Measurements from ENCODE around the gene STK32B.

DNA sequence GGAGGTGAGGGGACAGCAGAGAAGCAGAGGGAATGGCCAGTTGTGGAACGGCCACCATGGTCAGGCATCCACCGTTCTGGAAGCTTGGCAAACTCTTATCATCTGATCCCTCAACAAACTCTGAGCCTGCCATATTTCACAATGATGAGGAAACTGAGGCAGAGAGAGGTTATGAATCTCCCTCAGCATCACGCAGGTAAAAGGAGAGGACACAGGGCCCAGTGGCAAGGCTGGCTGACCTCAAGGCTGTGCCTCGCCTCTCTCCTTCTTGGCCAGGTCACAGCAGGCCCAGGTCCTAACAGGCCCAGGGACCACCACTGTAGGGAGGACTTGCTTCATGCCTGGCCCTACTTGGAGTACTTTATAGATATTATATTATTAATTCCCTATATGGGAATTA lies 414.2 kb downstream of the STK32B start:
- TF ChIP-seq RAD21 (IDR thresholded peaks at IDR 0.05 in 1 of 2, conservative IDR thresholded peaks at IDR 0.05 in 1 of 2; ENCODE audit: low read depth in 2 of 2, low read length in 2 of 2) (no peak), POLR2AphosphoS5 (IDR thresholded peaks at IDR 0.05; ENCODE audit: low read depth, low read length) (no peak), KDM1A (IDR thresholded peaks at IDR 0.05; ENCODE audit: borderline replicate concordance, low read length) (no peak), EZH2 (IDR thresholded peaks at IDR 0.05; ENCODE audit: low read depth, low read length, severe bottlenecking) (no peak), CHD2 (IDR thresholded peaks at IDR 0.05; ENCODE audit: low read length) (no peak), POLR2A (IDR thresholded peaks at IDR 0.05; ENCODE audit: control extremely low read depth in 1 of 2, low read depth in 2 of 2, low read length in 2 of 2) (no peak)
- TF ChIP-seq, protein P1, sequence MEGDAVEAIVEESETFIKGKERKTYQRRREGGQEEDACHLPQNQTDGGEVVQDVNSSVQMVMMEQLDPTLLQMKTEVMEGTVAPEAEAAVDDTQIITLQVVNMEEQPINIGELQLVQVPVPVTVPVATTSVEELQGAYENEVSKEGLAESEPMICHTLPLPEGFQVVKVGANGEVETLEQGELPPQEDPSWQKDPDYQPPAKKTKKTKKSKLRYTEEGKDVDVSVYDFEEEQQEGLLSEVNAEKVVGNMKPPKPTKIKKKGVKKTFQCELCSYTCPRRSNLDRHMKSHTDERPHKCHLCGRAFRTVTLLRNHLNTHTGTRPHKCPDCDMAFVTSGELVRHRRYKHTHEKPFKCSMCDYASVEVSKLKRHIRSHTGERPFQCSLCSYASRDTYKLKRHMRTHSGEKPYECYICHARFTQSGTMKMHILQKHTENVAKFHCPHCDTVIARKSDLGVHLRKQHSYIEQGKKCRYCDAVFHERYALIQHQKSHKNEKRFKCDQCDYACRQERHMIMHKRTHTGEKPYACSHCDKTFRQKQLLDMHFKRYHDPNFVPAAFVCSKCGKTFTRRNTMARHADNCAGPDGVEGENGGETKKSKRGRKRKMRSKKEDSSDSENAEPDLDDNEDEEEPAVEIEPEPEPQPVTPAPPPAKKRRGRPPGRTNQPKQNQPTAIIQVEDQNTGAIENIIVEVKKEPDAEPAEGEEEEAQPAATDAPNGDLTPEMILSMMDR (IDR thresholded peaks at IDR 0.05; ENCODE audit: control extremely low read depth in 1 of 3, insufficient read depth in 1 of 3, low read depth in 1 of 3, low read length in 3 of 3): no peak

Measured in H1 (cell line).